ENCODE measurements around the gene UBAP2L. TPM values are rescaled to one million over a fixed set of nuclear protein-coding genes. Genes with fewer than 3 reads are reported as not detected.

Gene UBAP2L
- total and polyA plus RNA-seq, 2 experiments from 2014 or later = 73.0 to 132 TPM

DNA sequence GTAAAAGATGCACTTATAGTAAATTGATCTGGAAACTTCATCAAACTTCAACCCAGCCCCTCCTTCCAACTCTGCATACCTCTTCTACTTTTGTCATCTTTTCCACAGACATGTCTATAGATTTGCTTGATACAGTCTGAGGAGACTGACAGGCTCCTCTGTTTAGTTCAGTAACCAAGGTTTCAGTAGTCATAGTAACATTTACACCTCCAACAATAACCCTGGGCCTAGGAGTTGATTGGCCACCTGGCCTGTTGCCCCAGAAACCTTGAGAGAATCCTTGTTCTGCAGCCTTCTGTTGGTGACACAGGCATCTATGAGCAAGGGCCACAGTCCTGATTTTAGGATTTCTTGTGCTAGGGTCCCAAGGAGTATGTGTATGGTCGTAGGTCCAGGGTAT is 14.6 kb upstream of the UBAP2L start, which contains the start of gene CFAP141:
Gene CFAP141, minus strand, starts transcription at position 138 of the 400 bp plus-strand sequence. Its CDS starts 26 bp downstream, at position 112.
- Histone ChIP-seq H2AFZ (no peak within 1 kb of the TSS), H3K4me1 (ENCODE audit: insufficient read depth) (no peaks in the 10 kb centered on the region), H4K20me1 (ENCODE audit: insufficient read depth) (no peaks in the 10 kb centered on the region), H3F3A (ENCODE audit: insufficient read depth) (peaks cover 8% of the 10 kb centered on the region; the same call in 1 of the 2 replicates), H3K27ac (no peak within 1 kb of the TSS), H3K4me2 (ENCODE audit: unreplicated experiment) (no peak within 1 kb of the TSS), H3K9ac (no peak within 1 kb of the TSS), H3K79me2 (ENCODE audit: insufficient read depth) (no peaks in the 10 kb centered on the region), H3K9me2 (ENCODE audit: insufficient read depth) (no peaks in the 10 kb centered on the region), H3K36me3 (ENCODE audit: low read depth) (peaks cover 28% of the 10 kb centered on the region), H3K27me3 (replicated peaks; ENCODE audit: insufficient read depth) (no peaks in the 10 kb centered on the region), H3K4me3 (no peak within 1 kb of the TSS), H3K9me3 (ENCODE audit: low read depth) (no peaks in the 10 kb centered on the region)
- TF ChIP-seq EZH2phosphoT487 (IDR thresholded peaks at IDR 0.05; ENCODE audit: insufficient read depth, low read depth) (no peak), EZH2 (IDR thresholded peaks at IDR 0.05; ENCODE audit: insufficient read depth, poor library complexity, severe bottlenecking) (no peak)
- in situ Hi-C loops (cut with MboI) = no loop called here
- WGBS, 2 experiments (ENCODE audit: low coverage in 1 of 2, low lambda C conversion rate in 2 of 2, missing lambda C conversion rate in 2 of 2) = 100% methylated on average over 1 of the region's 1 CpG
- DNase-seq = peak; percentile 35

DNA sequence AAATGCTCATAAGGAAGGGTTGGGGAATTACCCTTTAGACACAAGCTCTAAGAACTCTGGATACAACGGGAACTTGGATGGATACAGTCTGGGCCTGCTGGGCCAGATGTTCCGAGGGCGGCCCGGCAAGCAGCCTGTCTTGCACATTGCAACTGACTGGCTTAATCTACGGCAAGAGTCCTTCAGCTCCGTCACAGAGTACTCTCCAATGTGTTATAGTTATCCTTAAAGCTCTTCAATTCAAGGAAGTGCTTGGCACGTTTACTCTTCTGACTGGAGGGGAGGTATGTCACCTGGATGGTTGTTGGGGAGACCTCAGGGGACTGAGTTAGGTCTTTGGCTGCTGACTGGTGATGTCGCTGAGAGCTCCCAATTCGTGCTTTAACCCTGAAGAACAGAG is 13.5 kb upstream of the UBAP2L start:
- Histone ChIP-seq H3K36me3 (ENCODE audit: low read depth) (peaks cover 38% of the 10 kb centered on the region), H3K27me3 (replicated peaks; ENCODE audit: insufficient read depth) (no peaks in the 10 kb centered on the region), H3K4me3 (no peak overlapping the region), H3F3A (ENCODE audit: insufficient read depth) (peaks cover 11% of the 10 kb centered on the region; the same call in 1 of the 2 replicates), H3K4me1 (ENCODE audit: insufficient read depth) (no peaks in the 10 kb centered on the region), H4K20me1 (ENCODE audit: insufficient read depth) (no peaks in the 10 kb centered on the region), H3K27ac (no peak overlapping the region), H3K4me2 (ENCODE audit: unreplicated experiment) (no peak overlapping the region), H3K9me2 (ENCODE audit: insufficient read depth) (no peaks in the 10 kb centered on the region), H3K9me3 (ENCODE audit: low read depth) (no peaks in the 10 kb centered on the region), H3K9ac (no peak overlapping the region), H3K79me2 (ENCODE audit: insufficient read depth) (no peaks in the 10 kb centered on the region; the same call in 1 of the 2 replicates), H2AFZ (no peak overlapping the region)
- TF ChIP-seq EZH2phosphoT487 (IDR thresholded peaks at IDR 0.05; ENCODE audit: insufficient read depth, low read depth) = no peak
- no peak for TF ChIP-seq EZH2 (IDR thresholded peaks at IDR 0.05; ENCODE audit: insufficient read depth, poor library complexity, severe bottlenecking)
- DNase-seq = no peak
- in situ Hi-C loops (cut with MboI) = no loop called here
- 68 to 73% methylated on average over 9 of the region's 9 CpGs for WGBS, 2 experiments (ENCODE audit: low coverage in 1 of 2, low lambda C conversion rate in 2 of 2, missing lambda C conversion rate in 2 of 2)

DNA sequence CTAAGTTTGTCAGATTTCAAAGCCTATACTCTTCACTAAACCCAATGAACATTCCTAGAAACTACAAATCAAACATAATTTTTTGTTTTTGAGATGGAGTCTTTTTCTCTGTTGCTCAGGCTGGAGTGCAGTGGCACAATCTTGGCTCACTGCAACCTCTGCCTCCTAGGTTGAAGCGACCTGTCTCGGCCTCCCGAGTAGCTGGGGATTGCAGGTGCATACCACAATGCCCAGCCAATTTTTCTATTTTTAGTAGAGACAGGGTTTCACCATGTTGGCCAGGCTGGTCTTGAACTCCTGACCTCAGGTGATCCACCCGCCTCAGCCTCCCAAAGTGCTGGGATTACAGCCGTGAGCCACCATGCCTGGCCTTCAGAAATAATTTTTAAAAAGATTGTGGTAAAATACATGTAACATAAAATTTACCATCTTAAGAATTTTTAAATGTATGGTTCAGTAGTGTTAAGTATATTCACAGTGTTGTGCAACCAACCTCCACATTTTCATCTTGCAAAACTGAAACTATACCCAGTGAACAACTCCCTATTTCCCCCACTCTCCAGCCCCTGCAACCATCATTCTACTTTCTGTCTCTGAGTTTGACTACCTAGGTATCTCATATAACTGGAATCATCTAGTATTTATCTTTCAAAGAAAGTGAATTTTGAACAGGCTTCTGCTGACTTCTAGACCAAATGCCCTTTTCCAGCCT is 11.9 kb upstream of the UBAP2L start:
- no peaks in the 10 kb centered on the region for H3K9me3 ChIP-seq (ENCODE audit: low read depth)
- DNase-seq = no peak
- H3K4me2 ChIP-seq (ENCODE audit: unreplicated experiment) = no peak overlapping the region
- H4K20me1 ChIP-seq (ENCODE audit: insufficient read depth) = 0 out of 2 replicates have a peak, but pooled peaks cover 4% of the 10 kb centered on the region
- H3F3A ChIP-seq (ENCODE audit: insufficient read depth) = peaks cover 18% of the 10 kb centered on the region
- H3K4me1 ChIP-seq (ENCODE audit: insufficient read depth) = peaks cover 8% of the 10 kb centered on the region; the same call in 1 of the 2 replicates
- H3K27me3 ChIP-seq (replicated peaks; ENCODE audit: insufficient read depth) = no peaks in the 10 kb centered on the region
- in situ Hi-C loops (cut with MboI) = no loop called here
- no peaks in the 10 kb centered on the region for H3K9me2 ChIP-seq (ENCODE audit: insufficient read depth)
- no peak overlapping the region for H3K4me3 ChIP-seq
- peaks cover 10% of the 10 kb centered on the region for H3K79me2 ChIP-seq (ENCODE audit: insufficient read depth)
- no peak overlapping the region for H2AFZ ChIP-seq
- peaks cover 53% of the 10 kb centered on the region for H3K36me3 ChIP-seq (ENCODE audit: low read depth)
- no peak overlapping the region for H3K9ac ChIP-seq
- no peak overlapping the region for H3K27ac ChIP-seq
- WGBS, 2 experiments (ENCODE audit: low coverage in 1 of 2, low lambda C conversion rate in 2 of 2, missing lambda C conversion rate in 2 of 2) = 95 to 98% methylated on average over 5 of the region's 5 CpGs
- TF ChIP-seq EZH2 (IDR thresholded peaks at IDR 0.05; ENCODE audit: insufficient read depth, poor library complexity, severe bottlenecking) (no peak), EZH2phosphoT487 (IDR thresholded peaks at IDR 0.05; ENCODE audit: insufficient read depth, low read depth) (no peak)

DNA sequence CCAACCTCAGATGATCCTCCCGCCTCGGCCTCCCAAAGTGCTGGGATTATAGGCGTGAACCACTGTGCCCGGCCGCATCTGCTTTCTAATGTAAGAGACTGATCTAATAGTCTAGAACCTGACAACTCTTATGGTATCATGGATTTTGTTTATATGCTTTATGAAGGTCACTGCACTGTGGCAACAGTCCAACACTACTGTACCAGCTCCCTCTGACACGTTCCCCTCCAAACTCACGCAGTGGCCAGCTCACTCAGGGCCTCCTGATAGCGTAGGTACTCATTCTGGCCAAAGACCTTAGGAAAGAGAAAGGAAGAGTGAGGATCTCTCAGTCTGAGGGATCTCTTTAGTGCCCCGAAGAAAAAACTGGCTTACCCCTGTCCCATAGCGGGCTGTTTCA is 8.7 kb upstream of the UBAP2L start:
- Histone ChIP-seq H3K4me3 (no peak overlapping the region), H3K27me3 (replicated peaks; ENCODE audit: insufficient read depth) (no peaks in the 10 kb centered on the region), H3K36me3 (ENCODE audit: low read depth) (peaks cover 49% of the 10 kb centered on the region), H3K4me2 (ENCODE audit: unreplicated experiment) (no peak overlapping the region), H3K9me2 (ENCODE audit: insufficient read depth) (no peaks in the 10 kb centered on the region), H3F3A (ENCODE audit: insufficient read depth) (peaks cover 24% of the 10 kb centered on the region), H3K9me3 (ENCODE audit: low read depth) (no peaks in the 10 kb centered on the region), H2AFZ (no peak overlapping the region), H3K9ac (no peak overlapping the region), H3K27ac (no peak overlapping the region), H3K79me2 (ENCODE audit: insufficient read depth) (peaks cover 39% of the 10 kb centered on the region), H4K20me1 (ENCODE audit: insufficient read depth) (peaks cover 12% of the 10 kb centered on the region; the same call in 1 of the 2 replicates), H3K4me1 (ENCODE audit: insufficient read depth) (peaks cover 8% of the 10 kb centered on the region; the same call in 1 of the 2 replicates)
- 98% methylated on average over 10 of the region's 10 CpGs for WGBS, 2 experiments (ENCODE audit: low coverage in 1 of 2, low lambda C conversion rate in 2 of 2, missing lambda C conversion rate in 2 of 2)
- in situ Hi-C loops (cut with MboI) = no loop called here
- no peak for DNase-seq
- no peak for TF ChIP-seq EZH2 (IDR thresholded peaks at IDR 0.05; ENCODE audit: insufficient read depth, poor library complexity, severe bottlenecking)
- TF ChIP-seq EZH2phosphoT487 (IDR thresholded peaks at IDR 0.05; ENCODE audit: insufficient read depth, low read depth) = no peak
